HG03565 (cell line): Measurements from ENCODE around the gene WNT8A.

ENCODE experiments used
- ATAC-seq: cut with Tn5 transposase; IDR thresholded peaks from one replicate; pipeline ENCODE4 v1.9.1; 2021; ENCODE audit warnings: mild to moderate bottlenecking, moderate library complexity; ENCODE audit not compliant: unreplicated experiment

WNT8A gene

DNA sequence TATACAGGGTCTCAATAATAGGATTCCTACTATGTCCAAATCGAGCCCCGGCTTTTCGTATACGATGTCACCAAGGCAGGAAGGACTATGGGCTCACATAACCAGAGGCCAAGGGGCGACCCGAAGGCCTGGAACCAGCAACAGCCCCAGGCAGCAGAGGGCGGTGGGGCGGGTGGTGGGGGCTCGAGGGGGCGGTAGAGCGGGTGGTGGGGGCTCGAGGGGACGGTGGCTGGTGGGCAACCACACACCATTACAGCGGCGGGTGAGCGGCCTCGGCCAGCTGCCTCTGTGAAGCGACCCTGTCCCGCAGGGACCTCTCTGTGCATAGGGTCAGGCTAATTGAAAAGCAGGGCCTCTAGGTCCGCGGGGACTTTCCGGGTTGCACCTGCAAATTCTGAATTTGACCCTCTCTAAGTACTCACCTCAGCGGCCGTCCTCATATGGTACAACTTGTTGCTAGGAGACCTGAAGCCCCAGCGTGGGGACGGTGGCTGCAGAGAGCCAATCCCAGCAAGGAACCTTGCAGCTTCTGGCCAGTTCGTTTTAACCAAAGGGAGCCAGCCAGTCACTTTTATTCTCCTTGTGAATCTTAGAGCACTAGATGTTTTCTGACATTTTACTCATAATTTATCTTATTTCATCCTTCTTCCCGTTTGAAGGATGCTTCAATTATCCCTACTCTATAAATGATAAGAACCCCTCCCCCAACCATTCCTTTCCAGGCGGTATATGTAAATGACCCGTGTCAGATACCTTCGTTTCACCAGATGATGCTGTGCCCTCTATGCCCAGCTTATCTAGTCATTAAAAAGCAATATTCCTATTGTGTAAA lies 55.3 kb downstream of the WNT8A start, which contains the start of gene NME5:
TSS of gene NME5 (minus strand) at position 480 of the 832 bp plus-strand sequence. CDS start 648 bp downstream, outside the sequence.
- no peak for ATAC-seq

DNA sequence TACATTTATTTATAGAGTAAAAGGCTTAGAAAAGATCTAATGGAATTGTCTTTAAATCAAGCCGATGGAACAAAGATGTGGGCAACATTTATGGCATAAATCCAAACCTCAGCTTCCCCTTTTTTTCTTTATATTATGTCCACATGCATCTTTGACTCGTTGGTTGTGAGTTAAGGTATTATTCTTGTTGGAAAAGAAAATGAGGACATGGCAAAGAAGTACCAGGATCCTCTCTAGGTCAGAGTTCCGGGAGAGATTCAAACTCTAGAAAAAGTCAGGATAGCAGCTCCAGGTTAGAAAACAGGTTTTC lies 55.9 kb downstream of the WNT8A start:
- ATAC-seq, result no peak

DNA sequence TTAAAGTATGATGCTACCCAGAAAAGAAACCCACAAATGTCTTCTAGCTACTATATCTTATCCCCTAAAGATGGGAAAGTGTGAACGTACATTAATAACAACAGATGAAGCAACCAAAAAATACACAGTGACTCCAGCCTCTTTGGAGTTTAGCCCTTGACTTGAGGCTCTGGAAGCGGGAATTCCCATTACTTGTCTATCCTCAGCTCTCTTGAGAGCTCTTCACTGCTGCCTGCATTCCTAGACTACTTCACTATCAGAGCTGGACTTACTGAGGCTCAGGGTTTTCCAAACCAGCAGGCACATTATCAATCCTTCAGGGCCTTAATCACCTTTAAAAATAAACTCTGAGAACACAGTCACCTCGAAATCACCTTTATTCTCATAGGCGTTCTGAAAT lies 56.4 kb downstream of the WNT8A start:
- ATAC-seq, result no peak
